ENCODE data around the gene AGBL4. TPM values are rescaled to one million over a fixed set of nuclear protein-coding genes. Genes with fewer than 3 reads are reported as not detected.

Gene AGBL4
- total RNA-seq, 4 donors from 2014 or later: 0.08 to 0.71 (median 0.60) TPM

- DNase-seq (ENCODE audit: low spot score in 2 of 2): no peak
- intact Hi-C loops (cut with DNase I; ENCODE audit: low total_unique reads): no loop called here
- WGBS, 2 donors: 56 to 60% methylated on average over 2 of the region's 2 CpGs
- TF ChIP-seq POLR2A (IDR thresholded peaks at IDR 0.05): no peak
- TF ChIP-seq, protein P1, sequence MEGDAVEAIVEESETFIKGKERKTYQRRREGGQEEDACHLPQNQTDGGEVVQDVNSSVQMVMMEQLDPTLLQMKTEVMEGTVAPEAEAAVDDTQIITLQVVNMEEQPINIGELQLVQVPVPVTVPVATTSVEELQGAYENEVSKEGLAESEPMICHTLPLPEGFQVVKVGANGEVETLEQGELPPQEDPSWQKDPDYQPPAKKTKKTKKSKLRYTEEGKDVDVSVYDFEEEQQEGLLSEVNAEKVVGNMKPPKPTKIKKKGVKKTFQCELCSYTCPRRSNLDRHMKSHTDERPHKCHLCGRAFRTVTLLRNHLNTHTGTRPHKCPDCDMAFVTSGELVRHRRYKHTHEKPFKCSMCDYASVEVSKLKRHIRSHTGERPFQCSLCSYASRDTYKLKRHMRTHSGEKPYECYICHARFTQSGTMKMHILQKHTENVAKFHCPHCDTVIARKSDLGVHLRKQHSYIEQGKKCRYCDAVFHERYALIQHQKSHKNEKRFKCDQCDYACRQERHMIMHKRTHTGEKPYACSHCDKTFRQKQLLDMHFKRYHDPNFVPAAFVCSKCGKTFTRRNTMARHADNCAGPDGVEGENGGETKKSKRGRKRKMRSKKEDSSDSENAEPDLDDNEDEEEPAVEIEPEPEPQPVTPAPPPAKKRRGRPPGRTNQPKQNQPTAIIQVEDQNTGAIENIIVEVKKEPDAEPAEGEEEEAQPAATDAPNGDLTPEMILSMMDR (IDR thresholded peaks at IDR 0.05): no peak
- no peak overlapping the region for H3K4me3 ChIP-seq (ENCODE audit: low read depth, poor library complexity, severe bottlenecking)
These were observed 860.7 kb downstream of the AGBL4 start for GRCh38 chr1:49163031-49163430.

DNA sequence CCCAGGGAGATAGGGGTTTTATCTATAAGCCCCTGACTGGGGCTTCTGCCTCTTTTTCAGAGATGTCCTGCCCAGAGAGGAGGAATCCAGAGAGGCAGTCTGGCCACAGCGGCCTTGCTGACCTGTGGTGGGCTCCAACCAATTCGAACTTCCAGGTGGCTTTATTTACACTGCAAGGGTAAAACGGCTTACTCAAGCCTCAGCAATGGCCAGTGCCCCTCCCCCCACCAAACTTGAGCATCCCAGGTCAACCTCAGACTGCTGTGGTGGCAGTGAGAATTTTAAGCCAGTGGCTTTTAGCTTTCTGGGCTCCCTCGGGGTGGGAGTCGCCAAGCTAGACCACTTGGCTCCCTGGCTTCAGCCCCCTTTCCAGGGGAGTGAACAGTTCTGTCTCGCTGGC lies 863.1 kb downstream of the AGBL4 start:
- TF ChIP-seq, protein P1 (IDR thresholded peaks at IDR 0.05): no peak
- TF ChIP-seq POLR2A (IDR thresholded peaks at IDR 0.05): no peak
- intact Hi-C loops (cut with DNase I; ENCODE audit: low total_unique reads): no loop called here
- 77 to 92% methylated on average over 6 of the region's 6 CpGs for WGBS, 2 donors
- DNase-seq (ENCODE audit: low spot score in 2 of 2): no peak
- H3K4me3 ChIP-seq (ENCODE audit: low read depth, poor library complexity, severe bottlenecking): no peak overlapping the region

DNA sequence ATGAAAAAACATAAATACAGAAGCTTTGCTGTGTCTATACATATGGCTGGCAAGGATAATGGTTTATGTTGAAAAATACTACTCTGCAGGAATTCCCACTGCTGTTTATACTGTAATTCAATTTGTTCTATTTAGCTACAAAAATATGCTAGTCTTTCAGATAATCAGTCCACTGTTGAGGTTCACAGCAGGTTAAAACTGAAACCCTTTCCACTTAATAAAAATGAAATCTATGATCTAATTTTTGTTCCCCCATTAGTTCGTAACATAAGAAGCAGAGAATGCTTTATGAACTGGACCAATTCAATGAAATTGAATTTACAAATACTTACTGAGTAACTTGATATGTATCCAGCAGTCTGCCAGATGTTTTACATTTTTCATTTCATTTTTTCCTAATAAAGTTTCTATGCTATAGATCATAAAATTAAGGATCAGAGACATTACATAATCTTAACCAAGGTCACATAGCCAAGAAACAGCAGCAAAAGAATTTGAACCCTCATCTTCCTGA lies 887.0 kb downstream of the AGBL4 start:
- intact Hi-C loops (cut with DNase I; ENCODE audit: low total_unique reads): no loop called here
- TF ChIP-seq, protein P1 (IDR thresholded peaks at IDR 0.05): no peak
- no peak for TF ChIP-seq POLR2A (IDR thresholded peaks at IDR 0.05)
- DNase-seq (ENCODE audit: low spot score in 2 of 2): no peak
- no peak overlapping the region for H3K4me3 ChIP-seq (ENCODE audit: low read depth, poor library complexity, severe bottlenecking)
- 67 to 79% methylated on average over 1 of the region's 1 CpG for WGBS, 2 donors

DNA sequence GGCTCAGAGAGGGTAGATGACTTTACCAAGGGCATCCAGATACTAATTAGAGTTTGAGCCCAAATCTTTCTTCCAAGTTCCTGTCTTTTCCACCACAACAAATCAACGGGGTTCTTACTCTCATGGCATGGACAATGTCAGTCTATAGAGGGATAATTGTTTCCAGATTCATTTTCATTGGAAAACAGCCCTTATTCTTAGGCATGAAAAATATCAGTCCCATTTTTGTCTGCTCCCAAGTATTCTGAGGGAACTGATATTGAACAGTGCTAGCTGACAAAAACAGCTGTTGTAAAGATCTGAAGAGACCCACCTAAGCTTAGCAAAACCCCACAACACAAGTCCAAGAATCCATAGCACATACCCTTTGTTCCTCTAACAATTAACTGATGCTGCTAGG lies 898.0 kb downstream of the AGBL4 start:
- 31 to 33% methylated on average over 1 of the region's 1 CpG for WGBS, 2 donors

GRCh38 chr1:49111931-49112330 lies 911.8 kb downstream of the AGBL4 start:
- TF ChIP-seq, protein P1 (IDR thresholded peaks at IDR 0.05): no peak
- no peak for TF ChIP-seq POLR2A (IDR thresholded peaks at IDR 0.05)
- intact Hi-C loops (cut with DNase I; ENCODE audit: low total_unique reads): no loop called here
- DNase-seq (ENCODE audit: low spot score in 2 of 2): no peak
- WGBS, 2 donors: 88 to 95% methylated on average over 1 of the region's 1 CpG
- no peak overlapping the region for H3K4me3 ChIP-seq (ENCODE audit: low read depth, poor library complexity, severe bottlenecking)

More for the DNA sequence above, 898.0 kb downstream of the AGBL4 start:
- TF ChIP-seq POLR2A (IDR thresholded peaks at IDR 0.05): no peak
- TF ChIP-seq, protein P1 (IDR thresholded peaks at IDR 0.05): no peak
- DNase-seq (ENCODE audit: low spot score in 2 of 2): no peak
- intact Hi-C loops (cut with DNase I; ENCODE audit: low total_unique reads): no loop called here
- no peak overlapping the region for H3K4me3 ChIP-seq (ENCODE audit: low read depth, poor library complexity, severe bottlenecking)

- intact Hi-C loops (cut with DNase I; ENCODE audit: low total_unique reads): no loop called here
- TF ChIP-seq POLR2A (IDR thresholded peaks at IDR 0.05): no peak
- TF ChIP-seq, protein P1 (IDR thresholded peaks at IDR 0.05): no peak
- no peak for DNase-seq (ENCODE audit: low spot score in 2 of 2)
- H3K4me3 ChIP-seq (ENCODE audit: low read depth, poor library complexity, severe bottlenecking): no peak overlapping the region
These were observed 917.3 kb downstream of the AGBL4 start for GRCh38 chr1:49106445-49106844.

All from lower leg skin (tissue), 4 donors.